HepG2 (cell line): ENCODE data around the gene ARHGEF40. TPM values are rescaled to one million over a fixed set of nuclear protein-coding genes. Genes with fewer than 3 reads are reported as not detected.
A peak's percentile ranks its signal among the peaks of the same experiment; 100 is the strongest.

Source experiments
- ATAC-seq: fragments of 200-7000 bp; cut with Tn5 transposase; 3 replicates; pipeline ENCODE4 v1.9.1; 2020; ENCODE audit warnings: mild to moderate bottlenecking, moderate library complexity
- BruUV-seq: library from RNA; stranded (reverse); fragments of 400-500 nt; replicated peaks from 2 replicates; lab custom pipeline; 2021; lab: Mats Ljungman, UMichigan
- CTCF ChIA-PET: fragments of 300-600 bp; formaldehyde crosslinking; extraction: SDS; loops from one replicate; lab custom pipeline; 2021; ENCODE audit warnings: low total read pairs, inconsistent platforms, low intra/inter-chr PET ratio; lab: Yijun Ruan, JAX
- POLR2A ChIA-PET: fragments of 350-600 bp; sonication (Branson Sonifier 250); formaldehyde crosslinking; loops from one replicate; lab custom pipeline; 2020; ENCODE audit warnings: antibody characterized with exemption, inconsistent platforms; lab: Yijun Ruan, JAX
- DNase-seq: peaks from one replicate; pipeline ENCODE4 v3.0.0-alpha.2; 2015; ENCODE audit warnings: low spot score
- FAIRE-seq: peaks from 3 replicates; lab custom pipeline; 2011; peaks lifted over from hg19 to GRCh38; lab: Jason Lieb, UNC
- H2AFZ ChIP-seq: one replicate; pipeline ENCODE4 v1.6.1; 2011; ENCODE audit warnings: low read length, inconsistent platforms
- H3K27ac ChIP-seq: fragments of 300-600 bp; 3 replicates; pipeline ENCODE4 v1.8.0; 2011; ENCODE audit warnings: mixed run types, mild to moderate bottlenecking, mixed read lengths, low read length, inconsistent platforms; ENCODE audit not compliant: insufficient read depth; ENCODE audit errors: extremely low read length
- H3K27me3 ChIP-seq, 2 experiments: fragments of 200-600 bp in 1 of 2; 2 replicates in 1 of 2; 3 replicates in 1 of 2; pipeline versions ENCODE4 v1.6.0 to v1.8.0; 2011; ENCODE audit warnings: low read length in 2 of 2, mild to moderate bottlenecking in 2 of 2, moderate library complexity in 2 of 2, inconsistent platforms in 1 of 2; ENCODE audit not compliant: insufficient read depth in 2 of 2, control insufficient read depth in 1 of 2
- H3K36me3 ChIP-seq, 2 experiments: fragments of 200-600 bp in 1 of 2; replicated peaks in 1 of 2; 2 replicates in 1 of 2; 3 replicates in 1 of 2; pipeline versions ENCODE4 v1.5.1 to v1.8.0; 2011; ENCODE audit warnings: low read length in 2 of 2, inconsistent platforms in 1 of 2; ENCODE audit not compliant: insufficient read depth in 2 of 2, control insufficient read depth in 1 of 2
- H3K4me1 ChIP-seq: 2 replicates; pipeline ENCODE4 v1.5.1; 2012; ENCODE audit warnings: low read length, inconsistent platforms; ENCODE audit not compliant: insufficient read depth
- H3K4me2 ChIP-seq: 2 replicates; pipeline ENCODE4 v1.6.0; 2011; ENCODE audit warnings: low read depth, low read length, inconsistent platforms
- H3K4me3 ChIP-seq, 3 experiments: fragments of 200-600 bp in 1 of 3; sonication (generic), shearing (Covaris generic) in 1 of 3; replicated peaks in 1 of 3; 2 replicates each; pipeline ENCODE4 v1.5.1; 2011 to 2016; ENCODE audit warnings: low read length in 3 of 3, inconsistent platforms in 2 of 3, low read depth in 2 of 3, mild to moderate bottlenecking in 2 of 3, control low read depth in 1 of 3, mixed read lengths in 1 of 3; ENCODE audit not compliant: insufficient read depth in 1 of 3
- H3K79me2 ChIP-seq: one replicate; pipeline ENCODE4 v1.6.1; 2011; ENCODE audit warnings: low read length, inconsistent platforms; ENCODE audit not compliant: insufficient read depth
- H3K9ac ChIP-seq: 2 replicates; pipeline ENCODE4 v1.6.0; 2011; ENCODE audit warnings: mild to moderate bottlenecking, low read depth, low read length, inconsistent platforms; ENCODE audit not compliant: insufficient read depth
- H3K9me3 ChIP-seq: 2 replicates; pipeline ENCODE4 v1.5.1; 2012; ENCODE audit warnings: mild to moderate bottlenecking, low read length
- H4K20me1 ChIP-seq: 2 replicates; pipeline ENCODE4 v1.6.0; 2011; ENCODE audit warnings: inconsistent platforms, mild to moderate bottlenecking, low read length, moderate library complexity; ENCODE audit not compliant: insufficient read depth
- NONO ChIP-seq, 2 experiments: fragments of 450-650 bp in 1 of 2; sonication (generic) in 1 of 2; formaldehyde crosslinking in 1 of 2; IDR thresholded peaks in 1 of 2; conservative IDR thresholded peaks in 1 of 2; 2 replicates each; pipeline versions ENCODE4 v1.6.1 to v1.8.0; 2017 to 2022; ENCODE audit warnings: mild to moderate bottlenecking in 1 of 2, missing genetic modification reagents in 1 of 2, moderate library complexity in 1 of 2
- ONECUT2 ChIP-seq: sonication (generic); formaldehyde crosslinking; IDR thresholded peaks from 2 replicates; pipeline ENCODE4 v1.4.0; 2020; ENCODE audit warnings: missing genetic modification reagents
- RBM22 ChIP-seq: fragments of 200-400 bp; formaldehyde crosslinking; optimal IDR thresholded peaks from 2 replicates; pipeline ENCODE3; 2017; ENCODE audit warnings: mild to moderate bottlenecking, low read length, moderate library complexity
- ZBTB7A ChIP-seq: sonication (generic); formaldehyde crosslinking; IDR thresholded peaks from 2 replicates; pipeline ENCODE4 v1.8.0; 2022; ENCODE audit warnings: mild to moderate bottlenecking, missing genetic modification reagents
- ZC3H13 ChIP-seq: sonication (generic); formaldehyde crosslinking; IDR thresholded peaks from 2 replicates; pipeline ENCODE4 v1.8.1; 2023; ENCODE audit warnings: mild to moderate bottlenecking, missing genetic modification reagents, moderate library complexity
- ZNF124 ChIP-seq: sonication (generic); formaldehyde crosslinking; IDR thresholded peaks from 2 replicates; pipeline ENCODE4 v1.4.0; 2020; ENCODE audit warnings: missing genetic modification reagents
- WGBS: methylation state at CpG from one replicate; pipeline ENCODE4 v1.1.6; 2017; ENCODE audit warnings: low lambda C conversion rate; 5-methylcytosine and 5-hydroxymethylcytosine counted together
- in situ Hi-C: cut with HindIII; loops from 2 replicates; pipeline ENCODE4 v1.10.0; 2017; ENCODE audit warnings: low pct_unique_long_range_greater_than_20kb; ENCODE audit not compliant: extremely low pct_ligation_motif_present
- intact Hi-C: fragments of 100-400 bp; cut with micrococcal nuclease; formaldehyde crosslinking; loops from one replicate; pipeline ENCODE4 v1.10.0; 2022; ENCODE audit not compliant: unreplicated experiment
- polyA plus RNA-seq, 8 experiments: library from polyadenylated mRNA; depleted of rRNA in 3 of 8; stranded (reverse) in 7 of 8; unstranded in 1 of 8; fragments of >200 nt; fragmentation: Illumina TruSeq in 4 of 8; extraction: Trizol in 4 of 8; gene quantifications; 2 replicates each; pipeline versions ENCODE4 v1.2.1 to v1.2.3, GENCODE V29; 2011 to 2016; ENCODE audit warnings: low read depth in 4 of 8, missing spikeins in 1 of 8, mixed read lengths in 1 of 8; ENCODE audit not compliant: insufficient read depth in 1 of 8
- total RNA-seq, 5 experiments: library from RNA; depleted of rRNA; stranded (reverse); fragments of >200 nt; fragmentation: Illumina TruSeq; extraction: Trizol; gene quantifications; 2 replicates each; pipeline ENCODE4 v1.2.3, GENCODE V29; 2016; ENCODE audit warnings: low read depth in 1 of 5

Gene ARHGEF40
- total and polyA plus RNA-seq, 2 of the 13 experiments (the other 11 are each of a cell fraction or from before 2014, with no cell fraction given), result 28.1 to 78.1 TPM

GRCh38 chr14:21088687-21089086 lies 18.6 kb downstream of the ARHGEF40 start:
- ChIA-PET POLR2A (interaction anchor here (0.9 to 5.8 kb wide), 7 partner anchors 9 to 74 kb away, joined by 3 to 52 read pairs (median 16); partner anchors contain the start of gene ARHGEF40), CTCF (interaction anchor here (1.5 to 12.2 kb wide), 4 partner anchors 17 to 75 kb away, joined by 3 to 320 read pairs (median 106); partner anchors contain the start of gene ARHGEF40)
- WGBS, result 95% methylated on average over 4 of the region's 4 CpGs
- no TSS peak for BruUV-seq
- intact Hi-C loops, result no loop called here
- Histone ChIP-seq H4K20me1 (peaks cover 1% of the 10 kb centered on the region; the same call in 1 of the 2 replicates), H3K9me3 (no peaks in the 10 kb centered on the region), H3K79me2 (no peaks in the 10 kb centered on the region), H3K4me3 (no peak overlapping the region), H3K27ac (no peak overlapping the region), H3K27me3 (no peaks in the 10 kb centered on the region), H3K9ac (no peak overlapping the region), H3K36me3 (peaks cover 48 to 73% of the 10 kb centered on the region in 2 experiments), H3K4me2 (no peak overlapping the region), H2AFZ (no peak overlapping the region), H3K4me1 (peaks cover 23% of the 10 kb centered on the region)
- TF ChIP-seq ZNF124 (no peak), ZBTB7A (CRISPR knock-in tag) (no peak), RBM22 (peak; percentile 71), ZC3H13 (CRISPR knock-in tag) (0 out of 2 replicates have a peak, but pooled peaks have one; percentile 44), NONO (IDR thresholded peaks at IDR 0.05) (no peak), NONO (CRISPR knock-in tag; conservative IDR thresholded peaks at IDR 0.05) (peak; percentile 47; the same call in 1 of the 2 replicates)
- FAIRE-seq (no peak), DNase-seq (no peak), ATAC-seq (no peak)
- in situ Hi-C loops, result no loop called here

- 91% methylated on average over 1 of the region's 1 CpG for WGBS
- Histone ChIP-seq H3K36me3 (peaks cover 46 to 70% of the 10 kb centered on the region in 2 experiments), H3K4me1 (peaks cover 23% of the 10 kb centered on the region), H3K79me2 (peaks cover 2% of the 10 kb centered on the region), H3K27ac (no peak overlapping the region), H2AFZ (no peak overlapping the region), H3K4me3 (no peak overlapping the region), H4K20me1 (peaks cover 7% of the 10 kb centered on the region; the same call in 1 of the 2 replicates)
- BruUV-seq, result no TSS peak
- no peak for DNase-seq
- no peak for ATAC-seq
- intact Hi-C loops, result no loop called here
- TF ChIP-seq ONECUT2 (CRISPR knock-in tag) (no peak), RBM22 (peak; percentile 4)
- TF ChIP-seq, all 625 proteins: peak for 1
- Histone ChIP-seq H3K27me3 (no peaks in the 10 kb centered on the region), H3K4me2 (no peak overlapping the region), H3K9me3 (no peaks in the 10 kb centered on the region), H3K9ac (no peak overlapping the region)
- CTCF ChIA-PET, result interaction anchor here (1.5 to 12.2 kb wide), 5 partner anchors 17 to 75 kb away, joined by 3 to 320 read pairs (median 38); partner anchors contain the start of gene ARHGEF40
- in situ Hi-C loops, result no loop called here
- no peak for FAIRE-seq
- POLR2A ChIA-PET, result interaction anchor here (0.8 to 5.8 kb wide), 11 partner anchors 8 to 92 kb away, joined by 3 to 52 read pairs (median 7); partner anchors contain the start of gene ARHGEF40
These were observed 19.2 kb downstream of the ARHGEF40 start for GRCh38 chr14:21089271-21089670.
